ENCODE data around the gene FBXO24. TPM values are rescaled to one million over a fixed set of nuclear protein-coding genes. Genes with fewer than 3 reads are reported as not detected.

Gene FBXO24
- total and polyA plus RNA-seq, 8 donors, result 0.31 to 2.0 (median 0.81) TPM

GRCh38 chr7:100589341-100589947 is 3.3 kb downstream of the FBXO24 start:
- ATAC-seq (no peak), FAIRE-seq (no peak), DNase-seq (peak in 2 of 6 donors; percentile 17 to 34)
- H3K4me3 ChIP-seq, result no peak overlapping the region
- no peaks in the 10 kb centered on the region for H3K9me3 ChIP-seq
- no peaks in the 10 kb centered on the region for H3K36me3 ChIP-seq
- H3K27ac ChIP-seq, result no peak overlapping the region
- no peak for TF ChIP-seq CTCF (IDR thresholded peaks at IDR 0.05)
- H3K4me1 ChIP-seq, result peaks cover 0 to 1% (median 0%) of the 10 kb centered on the region in 3 donors
- 44 to 46% methylated on average over 7 of the region's 7 CpGs for WGBS, 2 donors
- no peaks in the 10 kb centered on the region for H3K27me3 ChIP-seq
- intact Hi-C loops (cut with DNase I), result no loop called here

- Histone ChIP-seq H3K4me1 (no peaks in the 10 kb centered on the region), H3K9me3 (no peaks in the 10 kb centered on the region), H3K27ac (no peak overlapping the region), H3K27me3 (no peaks in the 10 kb centered on the region), H3K36me3 (no peaks in the 10 kb centered on the region), H3K4me3 (no peak overlapping the region)
- peak in 2 of 6 donors; percentile 19 to 51 for DNase-seq
- no peak for ATAC-seq
- 53% methylated on average over 20 of the region's 20 CpGs for WGBS, 2 donors
- no peak for FAIRE-seq
- no peak for TF ChIP-seq CTCF (IDR thresholded peaks at IDR 0.05)
- intact Hi-C loops (cut with DNase I), result no loop called here
Measured at GRCh38 chr7:100590077-100590737, 4.1 kb downstream of the FBXO24 start.

- DNase-seq (no peak), ATAC-seq (no peak), FAIRE-seq (no peak)
- Histone ChIP-seq H3K27me3 (no peaks in the 10 kb centered on the region), H3K4me1 (no peaks in the 10 kb centered on the region), H3K36me3 (no peaks in the 10 kb centered on the region), H3K27ac (no peak overlapping the region), H3K4me3 (no peak overlapping the region), H3K9me3 (no peaks in the 10 kb centered on the region)
- 79 to 90% methylated on average over 17 of the region's 17 CpGs for WGBS, 2 donors
- TF ChIP-seq CTCF (IDR thresholded peaks at IDR 0.05), result no peak
- intact Hi-C loops (cut with DNase I), result no loop called here
Measured at GRCh38 chr7:100591596-100591995, 5.5 kb downstream of the FBXO24 start.

GRCh38 chr7:100595188-100595587 is 9.1 kb downstream of the FBXO24 start:
- H3K4me1 ChIP-seq, result no peaks in the 10 kb centered on the region
- H3K27ac ChIP-seq, result no peak overlapping the region
- DNase-seq (no peak), ATAC-seq (no peak), FAIRE-seq (no peak)
- no peaks in the 10 kb centered on the region for H3K9me3 ChIP-seq
- WGBS, 2 donors, result 94 to 97% methylated on average over 7 of the region's 7 CpGs
- no peaks in the 10 kb centered on the region for H3K36me3 ChIP-seq
- intact Hi-C loops (cut with DNase I), result no loop called here
- H3K4me3 ChIP-seq, result no peak overlapping the region
- no peak for TF ChIP-seq CTCF (IDR thresholded peaks at IDR 0.05)
- no peaks in the 10 kb centered on the region for H3K27me3 ChIP-seq

GRCh38 chr7:100598425-100598824 is 12.3 kb downstream of the FBXO24 start:
- ATAC-seq (no peak), DNase-seq (no peak), FAIRE-seq (no peak)
- H3K27me3 ChIP-seq, result no peaks in the 10 kb centered on the region
- no peaks in the 10 kb centered on the region for H3K9me3 ChIP-seq
- no peak overlapping the region for H3K27ac ChIP-seq
- no peak for TF ChIP-seq CTCF (IDR thresholded peaks at IDR 0.05)
- intact Hi-C loops (cut with DNase I), result no loop called here
- H3K4me3 ChIP-seq, result no peak overlapping the region
- no peaks in the 10 kb centered on the region for H3K36me3 ChIP-seq
- H3K4me1 ChIP-seq, result no peaks in the 10 kb centered on the region
- WGBS, 2 donors, result 90 to 94% methylated on average over 4 of the region's 4 CpGs

Data from pancreas (tissue), 10 donors.